HepG2 (cell line): ENCODE results near the gene WNT10A. TPM values are rescaled to one million over a fixed set of nuclear protein-coding genes. Genes with fewer than 3 reads are reported as not detected.
A peak's percentile ranks its signal among the peaks of the same experiment; 100 is the strongest.

ENCODE experiments used
- ESRRA ChIP-seq: sonication (generic); formaldehyde crosslinking; IDR thresholded peaks from 2 replicates; pipeline ENCODE4 v1.5.1; 2020; ENCODE audit warnings: mild to moderate bottlenecking, low read depth, missing genetic modification reagents
- MATR3 ChIP-seq: sonication (generic); formaldehyde crosslinking; IDR thresholded peaks from 2 replicates; pipeline ENCODE4 v1.4.0; 2020; ENCODE audit warnings: missing genetic modification reagents
- MYNN ChIP-seq: sonication (generic); formaldehyde crosslinking; IDR thresholded peaks from 2 replicates; pipeline ENCODE4 v1.4.0; 2020; ENCODE audit warnings: mild to moderate bottlenecking, low read depth, missing genetic modification reagents
- NCOR1 ChIP-seq: fragments of 200-600 bp; sonication (generic); IDR thresholded peaks from 2 replicates; pipeline ENCODE4 v1.7.0; 2017; ENCODE audit warnings: antibody characterized with exemption, low read length, borderline replicate concordance
- SALL2 ChIP-seq: sonication (generic); formaldehyde crosslinking; IDR thresholded peaks from 2 replicates; pipeline ENCODE4 v1.8.1; 2023; ENCODE audit warnings: mild to moderate bottlenecking, missing genetic modification reagents, inconsistent platforms
- SMARCC2 ChIP-seq: fragments of 450-650 bp; IDR thresholded peaks from 2 replicates; pipeline ENCODE4 v1.6.1; 2017; ENCODE audit warnings: antibody characterized with exemption, mild to moderate bottlenecking
- ZFP62 ChIP-seq: sonication (generic); formaldehyde crosslinking; IDR thresholded peaks from 2 replicates; pipeline ENCODE4 v1.4.0; 2020; ENCODE audit warnings: missing genetic modification reagents
- ZFP82 ChIP-seq: sonication (generic); formaldehyde crosslinking; IDR thresholded peaks from 2 replicates; pipeline ENCODE4 v1.5.1; 2020; ENCODE audit warnings: mild to moderate bottlenecking, missing genetic modification reagents, borderline replicate concordance
- ZNF136 ChIP-seq: sonication (generic); formaldehyde crosslinking; IDR thresholded peaks from 2 replicates; pipeline ENCODE4 v1.8.1; 2022; ENCODE audit warnings: low read depth, mild to moderate bottlenecking, moderate library complexity, missing genetic modification reagents
- ZNF317 ChIP-seq: sonication (generic); formaldehyde crosslinking; IDR thresholded peaks from 2 replicates; pipeline ENCODE4 v1.5.0; 2020; ENCODE audit warnings: mild to moderate bottlenecking, missing genetic modification reagents
- ZNF547 ChIP-seq: sonication (generic); formaldehyde crosslinking; IDR thresholded peaks from 2 replicates; pipeline ENCODE4 v1.5.1; 2020; ENCODE audit warnings: mild to moderate bottlenecking, missing genetic modification reagents
- ZNF790 ChIP-seq: sonication (generic); formaldehyde crosslinking; IDR thresholded peaks from 2 replicates; pipeline ENCODE4 v1.8.0; 2022; ENCODE audit warnings: missing genetic modification reagents, mild to moderate bottlenecking, borderline replicate concordance
- polyA plus RNA-seq, 8 experiments: library from polyadenylated mRNA; depleted of rRNA in 3 of 8; stranded (reverse) in 7 of 8; unstranded in 1 of 8; fragments of >200 nt; fragmentation: Illumina TruSeq in 4 of 8; extraction: Trizol in 4 of 8; gene quantifications; 2 replicates each; pipeline versions ENCODE4 v1.2.1 to v1.2.3, GENCODE V29; 2011 to 2016; ENCODE audit warnings: low read depth in 4 of 8, missing spikeins in 1 of 8, mixed read lengths in 1 of 8; ENCODE audit not compliant: insufficient read depth in 1 of 8
- total RNA-seq, 5 experiments: library from RNA; depleted of rRNA; stranded (reverse); fragments of >200 nt; fragmentation: Illumina TruSeq; extraction: Trizol; gene quantifications; 2 replicates each; pipeline ENCODE4 v1.2.3, GENCODE V29; 2016; ENCODE audit warnings: low read depth in 1 of 5
- TF ChIP-seq, protein P1 (sequence below): sonication (generic); formaldehyde crosslinking; IDR thresholded peaks from 2 replicates; pipeline ENCODE4; 2020; ENCODE audit warnings: missing genetic modification reagents, mild to moderate bottlenecking, borderline replicate concordance
- TF ChIP-seq, protein P2 (sequence below): sonication (generic); formaldehyde crosslinking; IDR thresholded peaks from 2 replicates; pipeline ENCODE4 v1.4.0; 2020; ENCODE audit warnings: mild to moderate bottlenecking, low read depth, missing genetic modification reagents
- TF ChIP-seq, protein P3 (sequence below): sonication (generic); formaldehyde crosslinking; IDR thresholded peaks from 2 replicates; pipeline ENCODE4 v1.5.0; 2020; ENCODE audit warnings: mild to moderate bottlenecking, missing genetic modification reagents
- TF ChIP-seq, protein P4 (sequence below): sonication (generic); formaldehyde crosslinking; IDR thresholded peaks from 2 replicates; pipeline ENCODE4 v1.5.0; 2020; ENCODE audit warnings: missing genetic modification reagents, mild to moderate bottlenecking, borderline replicate concordance
- TF ChIP-seq, protein P5 (sequence below): IDR thresholded peaks from 2 replicates; pipeline ENCODE4 v1.4.0; 2020; ENCODE audit warnings: mild to moderate bottlenecking, missing genetic modification reagents

WNT10A gene
- total and polyA plus RNA-seq, 2 of the 13 experiments (the other 11 are each of a cell fraction or from before 2014, with no cell fraction given): 0.03 TPM; not detected in 1

DNA sequence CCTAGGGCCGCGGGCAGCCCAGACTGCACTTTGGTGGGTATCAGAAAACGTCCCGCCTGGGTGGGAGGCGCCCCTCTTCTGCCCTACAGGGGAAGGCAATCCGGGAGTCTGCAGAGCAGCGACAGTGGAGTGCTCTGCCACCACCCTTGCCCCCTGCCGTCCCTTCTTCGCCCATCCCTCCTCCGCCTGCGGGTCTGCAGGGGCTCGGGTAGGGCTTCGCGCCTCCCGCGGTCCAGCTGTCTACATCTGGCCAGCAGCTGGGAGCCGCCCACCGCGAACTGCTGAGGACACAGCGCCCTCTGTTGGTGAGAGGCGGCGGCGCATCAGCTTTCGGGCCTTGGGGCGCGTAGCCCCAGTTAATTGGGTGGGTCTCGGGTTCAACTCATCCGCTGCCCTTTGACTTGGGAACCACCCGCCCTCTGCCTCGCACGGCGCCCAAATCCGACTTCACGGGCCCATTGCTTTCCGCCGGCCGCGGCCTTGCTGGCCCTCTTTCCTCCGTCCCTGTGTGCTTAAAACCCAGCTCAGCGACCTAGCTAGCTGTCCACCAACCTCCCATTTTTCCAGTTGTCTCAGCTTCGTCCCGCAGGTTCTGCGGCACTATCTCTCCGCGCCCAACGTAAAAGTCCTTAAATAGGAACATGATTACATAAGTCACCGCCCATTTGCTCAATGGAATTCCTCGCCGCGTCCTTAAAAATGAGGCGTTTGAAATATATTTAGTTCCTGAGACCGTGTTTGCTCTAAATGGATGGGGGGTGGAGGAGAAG is 17.6 kb downstream of the WNT10A start (continued):
- TF ChIP-seq, protein P1, sequence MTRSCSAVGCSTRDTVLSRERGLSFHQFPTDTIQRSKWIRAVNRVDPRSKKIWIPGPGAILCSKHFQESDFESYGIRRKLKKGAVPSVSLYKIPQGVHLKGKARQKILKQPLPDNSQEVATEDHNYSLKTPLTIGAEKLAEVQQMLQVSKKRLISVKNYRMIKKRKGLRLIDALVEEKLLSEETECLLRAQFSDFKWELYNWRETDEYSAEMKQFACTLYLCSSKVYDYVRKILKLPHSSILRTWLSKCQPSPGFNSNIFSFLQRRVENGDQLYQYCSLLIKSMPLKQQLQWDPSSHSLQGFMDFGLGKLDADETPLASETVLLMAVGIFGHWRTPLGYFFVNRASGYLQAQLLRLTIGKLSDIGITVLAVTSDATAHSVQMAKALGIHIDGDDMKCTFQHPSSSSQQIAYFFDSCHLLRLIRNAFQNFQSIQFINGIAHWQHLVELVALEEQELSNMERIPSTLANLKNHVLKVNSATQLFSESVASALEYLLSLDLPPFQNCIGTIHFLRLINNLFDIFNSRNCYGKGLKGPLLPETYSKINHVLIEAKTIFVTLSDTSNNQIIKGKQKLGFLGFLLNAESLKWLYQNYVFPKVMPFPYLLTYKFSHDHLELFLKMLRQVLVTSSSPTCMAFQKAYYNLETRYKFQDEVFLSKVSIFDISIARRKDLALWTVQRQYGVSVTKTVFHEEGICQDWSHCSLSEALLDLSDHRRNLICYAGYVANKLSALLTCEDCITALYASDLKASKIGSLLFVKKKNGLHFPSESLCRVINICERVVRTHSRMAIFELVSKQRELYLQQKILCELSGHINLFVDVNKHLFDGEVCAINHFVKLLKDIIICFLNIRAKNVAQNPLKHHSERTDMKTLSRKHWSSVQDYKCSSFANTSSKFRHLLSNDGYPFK (CRISPR knock-in tag): no peak
- TF ChIP-seq ZFP62 (CRISPR knock-in tag): no peak
- TF ChIP-seq, protein P2, sequence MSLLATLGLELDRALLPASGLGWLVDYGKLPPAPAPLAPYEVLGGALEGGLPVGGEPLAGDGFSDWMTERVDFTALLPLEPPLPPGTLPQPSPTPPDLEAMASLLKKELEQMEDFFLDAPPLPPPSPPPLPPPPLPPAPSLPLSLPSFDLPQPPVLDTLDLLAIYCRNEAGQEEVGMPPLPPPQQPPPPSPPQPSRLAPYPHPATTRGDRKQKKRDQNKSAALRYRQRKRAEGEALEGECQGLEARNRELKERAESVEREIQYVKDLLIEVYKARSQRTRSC: no peak
- TF ChIP-seq ESRRA (CRISPR knock-in tag): no peak
- TF ChIP-seq ZNF790: no peak
- TF ChIP-seq SMARCC2: no peak
- no peak for TF ChIP-seq MYNN (CRISPR knock-in tag)
- TF ChIP-seq ZNF547 (CRISPR knock-in tag): 0 out of 2 replicates have a peak, but pooled peaks have one; percentile 55
- TF ChIP-seq ZNF317 (CRISPR knock-in tag): no peak
- TF ChIP-seq ZNF136 (CRISPR knock-in tag): peak; percentile 73; the same call in 1 of the 2 replicates
- 0 out of 2 replicates have a peak, but pooled peaks have one; percentile 32 for TF ChIP-seq MATR3 (CRISPR knock-in tag)
- TF ChIP-seq, protein P3, sequence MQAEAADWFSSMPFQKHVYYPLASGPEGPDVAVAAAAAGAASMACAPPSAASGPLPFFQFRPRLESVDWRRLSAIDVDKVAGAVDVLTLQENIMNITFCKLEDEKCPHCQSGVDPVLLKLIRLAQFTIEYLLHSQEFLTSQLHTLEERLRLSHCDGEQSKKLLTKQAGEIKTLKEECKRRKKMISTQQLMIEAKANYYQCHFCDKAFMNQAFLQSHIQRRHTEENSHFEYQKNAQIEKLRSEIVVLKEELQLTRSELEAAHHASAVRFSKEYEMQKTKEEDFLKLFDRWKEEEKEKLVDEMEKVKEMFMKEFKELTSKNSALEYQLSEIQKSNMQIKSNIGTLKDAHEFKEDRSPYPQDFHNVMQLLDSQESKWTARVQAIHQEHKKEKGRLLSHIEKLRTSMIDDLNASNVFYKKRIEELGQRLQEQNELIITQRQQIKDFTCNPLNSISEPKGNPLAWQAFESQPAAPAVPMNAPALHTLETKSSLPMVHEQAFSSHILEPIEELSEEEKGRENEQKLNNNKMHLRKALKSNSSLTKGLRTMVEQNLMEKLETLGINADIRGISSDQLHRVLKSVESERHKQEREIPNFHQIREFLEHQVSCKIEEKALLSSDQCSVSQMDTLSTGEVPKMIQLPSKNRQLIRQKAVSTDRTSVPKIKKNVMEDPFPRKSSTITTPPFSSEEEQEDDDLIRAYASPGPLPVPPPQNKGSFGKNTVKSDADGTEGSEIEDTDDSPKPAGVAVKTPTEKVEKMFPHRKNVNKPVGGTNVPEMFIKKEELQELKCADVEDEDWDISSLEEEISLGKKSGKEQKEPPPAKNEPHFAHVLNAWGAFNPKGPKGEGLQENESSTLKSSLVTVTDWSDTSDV: peak; percentile 96
- TF ChIP-seq NCOR1: no peak
- TF ChIP-seq SALL2 (CRISPR knock-in tag): peak; percentile 41; the same call in 1 of the 2 replicates
- TF ChIP-seq, protein P4, sequence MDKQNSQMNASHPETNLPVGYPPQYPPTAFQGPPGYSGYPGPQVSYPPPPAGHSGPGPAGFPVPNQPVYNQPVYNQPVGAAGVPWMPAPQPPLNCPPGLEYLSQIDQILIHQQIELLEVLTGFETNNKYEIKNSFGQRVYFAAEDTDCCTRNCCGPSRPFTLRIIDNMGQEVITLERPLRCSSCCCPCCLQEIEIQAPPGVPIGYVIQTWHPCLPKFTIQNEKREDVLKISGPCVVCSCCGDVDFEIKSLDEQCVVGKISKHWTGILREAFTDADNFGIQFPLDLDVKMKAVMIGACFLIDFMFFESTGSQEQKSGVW (CRISPR knock-in tag): no peak
- no peak for TF ChIP-seq ZFP82 (CRISPR knock-in tag)
- TF ChIP-seq, protein P5, sequence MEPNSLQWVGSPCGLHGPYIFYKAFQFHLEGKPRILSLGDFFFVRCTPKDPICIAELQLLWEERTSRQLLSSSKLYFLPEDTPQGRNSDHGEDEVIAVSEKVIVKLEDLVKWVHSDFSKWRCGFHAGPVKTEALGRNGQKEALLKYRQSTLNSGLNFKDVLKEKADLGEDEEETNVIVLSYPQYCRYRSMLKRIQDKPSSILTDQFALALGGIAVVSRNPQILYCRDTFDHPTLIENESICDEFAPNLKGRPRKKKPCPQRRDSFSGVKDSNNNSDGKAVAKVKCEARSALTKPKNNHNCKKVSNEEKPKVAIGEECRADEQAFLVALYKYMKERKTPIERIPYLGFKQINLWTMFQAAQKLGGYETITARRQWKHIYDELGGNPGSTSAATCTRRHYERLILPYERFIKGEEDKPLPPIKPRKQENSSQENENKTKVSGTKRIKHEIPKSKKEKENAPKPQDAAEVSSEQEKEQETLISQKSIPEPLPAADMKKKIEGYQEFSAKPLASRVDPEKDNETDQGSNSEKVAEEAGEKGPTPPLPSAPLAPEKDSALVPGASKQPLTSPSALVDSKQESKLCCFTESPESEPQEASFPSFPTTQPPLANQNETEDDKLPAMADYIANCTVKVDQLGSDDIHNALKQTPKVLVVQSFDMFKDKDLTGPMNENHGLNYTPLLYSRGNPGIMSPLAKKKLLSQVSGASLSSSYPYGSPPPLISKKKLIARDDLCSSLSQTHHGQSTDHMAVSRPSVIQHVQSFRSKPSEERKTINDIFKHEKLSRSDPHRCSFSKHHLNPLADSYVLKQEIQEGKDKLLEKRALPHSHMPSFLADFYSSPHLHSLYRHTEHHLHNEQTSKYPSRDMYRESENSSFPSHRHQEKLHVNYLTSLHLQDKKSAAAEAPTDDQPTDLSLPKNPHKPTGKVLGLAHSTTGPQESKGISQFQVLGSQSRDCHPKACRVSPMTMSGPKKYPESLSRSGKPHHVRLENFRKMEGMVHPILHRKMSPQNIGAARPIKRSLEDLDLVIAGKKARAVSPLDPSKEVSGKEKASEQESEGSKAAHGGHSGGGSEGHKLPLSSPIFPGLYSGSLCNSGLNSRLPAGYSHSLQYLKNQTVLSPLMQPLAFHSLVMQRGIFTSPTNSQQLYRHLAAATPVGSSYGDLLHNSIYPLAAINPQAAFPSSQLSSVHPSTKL (CRISPR knock-in tag): peak; percentile 52
